WTC11 (cell line): ENCODE data around the gene RIOK1. TPM values are rescaled to one million over a fixed set of nuclear protein-coding genes. Genes with fewer than 3 reads are reported as not detected.

Source experiments
- ATAC-seq: fragments of 200-7000 bp; cut with Tn5 transposase; 2 replicates; pipeline ENCODE4 v1.10.0; 2021; ENCODE audit warnings: mild to moderate bottlenecking, moderate library complexity
- CTCF ChIA-PET: fragments of 300-600 bp; sonication (Branson Sonifier 250); formaldehyde crosslinking; loops from one replicate; lab custom pipeline; 2021; ENCODE audit warnings: antibody characterized with exemption; lab: Charles Lee
- POLR2A ChIA-PET: fragments of 350-600 bp; sonication (Branson Sonifier 250); formaldehyde crosslinking; loops from one replicate; lab custom pipeline; 2021; ENCODE audit warnings: antibody characterized with exemption; lab: Charles Lee
- DNase-seq: peaks from one replicate; pipeline ENCODE4 v3.0.0; 2021; ENCODE audit warnings: low spot score
- H3K27ac Mint-ChIP-seq: 2 replicates; pipeline ENCODE4 v1.8.0; 2021; ENCODE audit warnings: mixed read lengths
- H3K27me3 Mint-ChIP-seq: 2 replicates; pipeline ENCODE4 v1.8.0; 2021; ENCODE audit warnings: low read depth, mild to moderate bottlenecking, moderate library complexity, mixed read lengths
- H3K36me3 Mint-ChIP-seq: 2 replicates; pipeline ENCODE4 v1.8.0; 2021; ENCODE audit warnings: mixed read lengths
- H3K4me1 Mint-ChIP-seq: 2 replicates; pipeline ENCODE4 v1.8.0; 2022; ENCODE audit warnings: mixed read lengths
- H3K4me3 Mint-ChIP-seq: 2 replicates; pipeline ENCODE4 v1.8.0; 2021; ENCODE audit warnings: mild to moderate bottlenecking, moderate library complexity, mixed read lengths
- H3K9me3 Mint-ChIP-seq: 2 replicates; pipeline ENCODE4 v1.8.0; 2021; ENCODE audit warnings: mixed read lengths
- ETV6 ChIP-seq: sonication (generic); formaldehyde crosslinking; IDR thresholded peaks from 2 replicates; pipeline ENCODE4 v1.8.1; 2022; ENCODE audit warnings: mild to moderate bottlenecking, missing genetic modification reagents
- GABPB1 ChIP-seq: sonication (generic); formaldehyde crosslinking; IDR thresholded peaks from 2 replicates; pipeline ENCODE4 v1.8.1; 2023; ENCODE audit warnings: mild to moderate bottlenecking, missing genetic modification reagents
- HMGA2 ChIP-seq: fragments of 250-450 bp; sonication (Bioruptor Pico); IDR thresholded peaks from 2 replicates; pipeline ENCODE4 v1.4.0; 2021; ENCODE audit warnings: mild to moderate bottlenecking, moderate library complexity
- JAZF1 ChIP-seq: fragments of 250-450 bp; sonication (Bioruptor Pico); IDR thresholded peaks from 2 replicates; pipeline ENCODE4 v1.9.0; 2021; ENCODE audit warnings: moderate library complexity, mild to moderate bottlenecking, inconsistent platforms
- JUN ChIP-seq: sonication (generic); formaldehyde crosslinking; IDR thresholded peaks from 2 replicates; pipeline ENCODE4 v1.8.0; 2023; ENCODE audit warnings: mild to moderate bottlenecking, missing genetic modification reagents
- NFYB ChIP-seq: sonication (generic); formaldehyde crosslinking; conservative IDR thresholded peaks from 2 replicates; pipeline ENCODE4 v1.8.0; 2022; ENCODE audit warnings: low read depth, missing genetic modification reagents
- NR2C2 ChIP-seq: sonication (generic); formaldehyde crosslinking; IDR thresholded peaks from 2 replicates; pipeline ENCODE4 v1.8.0; 2022; ENCODE audit warnings: mild to moderate bottlenecking, missing genetic modification reagents
- RELA ChIP-seq: sonication (generic); formaldehyde crosslinking; IDR thresholded peaks from 2 replicates; pipeline ENCODE4 v1.8.1; 2022; ENCODE audit warnings: missing genetic modification reagents, mild to moderate bottlenecking, borderline replicate concordance
- RORB ChIP-seq: fragments of 250-450 bp; sonication (Bioruptor Pico); IDR thresholded peaks from 2 replicates; pipeline ENCODE4 v1.9.0; 2021; ENCODE audit warnings: mild to moderate bottlenecking
- SMAD4 ChIP-seq: sonication (generic); formaldehyde crosslinking; IDR thresholded peaks from 2 replicates; pipeline ENCODE4 v1.8.0; 2022; ENCODE audit warnings: mild to moderate bottlenecking, missing genetic modification reagents
- TEAD4 ChIP-seq: sonication (generic); formaldehyde crosslinking; IDR thresholded peaks from 2 replicates; pipeline ENCODE4 v1.8.0; 2022; ENCODE audit warnings: mild to moderate bottlenecking, missing genetic modification reagents
- ZBTB21 ChIP-seq: sonication (generic); formaldehyde crosslinking; IDR thresholded peaks from 2 replicates; pipeline ENCODE4 v1.8.1; 2023; ENCODE audit warnings: mild to moderate bottlenecking, missing genetic modification reagents, borderline replicate concordance
- ZNF416 ChIP-seq: fragments of 250-450 bp; sonication (Bioruptor Pico); IDR thresholded peaks from 2 replicates; pipeline ENCODE4 v1.9.0; 2021; ENCODE audit warnings: mild to moderate bottlenecking, inconsistent platforms
- ZNF423 ChIP-seq: fragments of 250-450 bp; sonication (Bioruptor Pico); IDR thresholded peaks from 2 replicates; pipeline ENCODE4 v2.1.2; 2022; ENCODE audit warnings: mild to moderate bottlenecking, moderate library complexity
- ZNF671 ChIP-seq: fragments of 250-450 bp; sonication (Bioruptor Pico); IDR thresholded peaks from 2 replicates; pipeline ENCODE4 v1.8.0; 2021; ENCODE audit warnings: mild to moderate bottlenecking
- total RNA-seq: library from RNA; stranded (reverse); gene quantifications from 3 replicates; pipeline ENCODE4 v1.2.3, GENCODE V29; 2021
- TF ChIP-seq, protein P1 (sequence below): fragments of 200-600 bp; IDR thresholded peaks from 2 replicates; pipeline ENCODE4 v1.8.0; 2022; ENCODE audit warnings: antibody characterized with exemption
- TF ChIP-seq, protein P2 (sequence below): sonication (generic); formaldehyde crosslinking; IDR thresholded peaks from 2 replicates; pipeline ENCODE4 v1.8.1; 2023; ENCODE audit warnings: mild to moderate bottlenecking, moderate library complexity, missing genetic modification reagents
- TF ChIP-seq, protein P3 (sequence below): sonication (generic); formaldehyde crosslinking; IDR thresholded peaks from 2 replicates; pipeline ENCODE4 v1.8.0; 2023; ENCODE audit warnings: mild to moderate bottlenecking, missing genetic modification reagents
- TF ChIP-seq, protein P4 (sequence below): sonication (generic); formaldehyde crosslinking; IDR thresholded peaks from 2 replicates; pipeline ENCODE4 v1.8.1; 2023; ENCODE audit warnings: mild to moderate bottlenecking, missing genetic modification reagents, moderate library complexity
- TF ChIP-seq, protein P5 (sequence below): sonication (generic); formaldehyde crosslinking; IDR thresholded peaks from 2 replicates; pipeline ENCODE4 v1.8.1; 2023; ENCODE audit warnings: mild to moderate bottlenecking, missing genetic modification reagents, borderline replicate concordance
- TF ChIP-seq, protein P6 (sequence below): sonication (generic); formaldehyde crosslinking; IDR thresholded peaks from 2 replicates; pipeline ENCODE4 v1.8.0; 2023; ENCODE audit warnings: missing genetic modification reagents
- TF ChIP-seq, protein P7 (sequence below): sonication (generic); formaldehyde crosslinking; IDR thresholded peaks from 2 replicates; pipeline ENCODE4 v1.8.1; 2022; ENCODE audit warnings: low read depth, missing genetic modification reagents, borderline replicate concordance

Gene RIOK1
- total RNA-seq, 1 experiment from 2014 or later: 25.6 TPM

DNA sequence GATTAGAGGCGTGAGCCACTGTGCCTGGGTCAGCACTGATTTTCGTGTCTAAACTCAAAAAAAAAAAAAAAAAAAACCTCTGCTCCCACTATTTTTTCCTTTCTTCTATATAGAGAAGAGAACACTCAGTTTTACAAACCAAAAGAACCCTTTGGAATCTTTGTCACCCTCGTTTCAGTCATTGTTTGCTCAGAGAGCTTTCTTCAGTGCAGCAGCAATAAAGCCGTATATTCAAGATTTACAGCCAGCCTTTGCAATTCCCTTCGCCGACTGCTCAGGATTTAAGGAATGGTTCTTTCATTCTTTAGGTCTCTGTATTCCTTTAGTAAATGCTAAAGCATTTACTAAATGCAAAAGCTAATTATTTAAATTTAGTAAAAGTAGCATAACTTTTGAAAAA, 20.1 kb downstream of the RIOK1 start:
- Mint-ChIP-seq H3K27ac (no peak overlapping the region), H3K4me1 (no peaks in the 10 kb centered on the region; the same call in 1 of the 2 replicates), H3K36me3 (peaks cover 58% of the 10 kb centered on the region), H3K9me3 (no peaks in the 10 kb centered on the region), H3K27me3 (no peaks in the 10 kb centered on the region), H3K4me3 (no peak overlapping the region)
- no peak for TF ChIP-seq ZNF416
- TF ChIP-seq, protein P1, sequence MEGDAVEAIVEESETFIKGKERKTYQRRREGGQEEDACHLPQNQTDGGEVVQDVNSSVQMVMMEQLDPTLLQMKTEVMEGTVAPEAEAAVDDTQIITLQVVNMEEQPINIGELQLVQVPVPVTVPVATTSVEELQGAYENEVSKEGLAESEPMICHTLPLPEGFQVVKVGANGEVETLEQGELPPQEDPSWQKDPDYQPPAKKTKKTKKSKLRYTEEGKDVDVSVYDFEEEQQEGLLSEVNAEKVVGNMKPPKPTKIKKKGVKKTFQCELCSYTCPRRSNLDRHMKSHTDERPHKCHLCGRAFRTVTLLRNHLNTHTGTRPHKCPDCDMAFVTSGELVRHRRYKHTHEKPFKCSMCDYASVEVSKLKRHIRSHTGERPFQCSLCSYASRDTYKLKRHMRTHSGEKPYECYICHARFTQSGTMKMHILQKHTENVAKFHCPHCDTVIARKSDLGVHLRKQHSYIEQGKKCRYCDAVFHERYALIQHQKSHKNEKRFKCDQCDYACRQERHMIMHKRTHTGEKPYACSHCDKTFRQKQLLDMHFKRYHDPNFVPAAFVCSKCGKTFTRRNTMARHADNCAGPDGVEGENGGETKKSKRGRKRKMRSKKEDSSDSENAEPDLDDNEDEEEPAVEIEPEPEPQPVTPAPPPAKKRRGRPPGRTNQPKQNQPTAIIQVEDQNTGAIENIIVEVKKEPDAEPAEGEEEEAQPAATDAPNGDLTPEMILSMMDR: no peak
- no peak for TF ChIP-seq ZNF423
- TF ChIP-seq, protein P2, sequence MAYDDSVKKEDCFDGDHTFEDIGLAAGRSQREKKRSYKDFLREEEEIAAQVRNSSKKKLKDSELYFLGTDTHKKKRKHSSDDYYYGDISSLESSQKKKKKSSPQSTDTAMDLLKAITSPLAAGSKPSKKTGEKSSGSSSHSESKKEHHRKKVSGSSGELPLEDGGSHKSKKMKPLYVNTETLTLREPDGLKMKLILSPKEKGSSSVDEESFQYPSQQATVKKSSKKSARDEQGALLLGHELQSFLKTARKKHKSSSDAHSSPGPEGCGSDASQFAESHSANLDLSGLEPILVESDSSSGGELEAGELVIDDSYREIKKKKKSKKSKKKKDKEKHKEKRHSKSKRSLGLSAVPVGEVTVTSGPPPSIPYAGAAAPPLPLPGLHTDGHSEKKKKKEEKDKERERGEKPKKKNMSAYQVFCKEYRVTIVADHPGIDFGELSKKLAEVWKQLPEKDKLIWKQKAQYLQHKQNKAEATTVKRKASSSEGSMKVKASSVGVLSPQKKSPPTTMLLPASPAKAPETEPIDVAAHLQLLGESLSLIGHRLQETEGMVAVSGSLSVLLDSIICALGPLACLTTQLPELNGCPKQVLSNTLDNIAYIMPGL (CRISPR knock-in tag): no peak
- TF ChIP-seq ZBTB21 (CRISPR knock-in tag): no peak
- TF ChIP-seq NFYB (CRISPR knock-in tag): no peak
- TF ChIP-seq, protein P3, sequence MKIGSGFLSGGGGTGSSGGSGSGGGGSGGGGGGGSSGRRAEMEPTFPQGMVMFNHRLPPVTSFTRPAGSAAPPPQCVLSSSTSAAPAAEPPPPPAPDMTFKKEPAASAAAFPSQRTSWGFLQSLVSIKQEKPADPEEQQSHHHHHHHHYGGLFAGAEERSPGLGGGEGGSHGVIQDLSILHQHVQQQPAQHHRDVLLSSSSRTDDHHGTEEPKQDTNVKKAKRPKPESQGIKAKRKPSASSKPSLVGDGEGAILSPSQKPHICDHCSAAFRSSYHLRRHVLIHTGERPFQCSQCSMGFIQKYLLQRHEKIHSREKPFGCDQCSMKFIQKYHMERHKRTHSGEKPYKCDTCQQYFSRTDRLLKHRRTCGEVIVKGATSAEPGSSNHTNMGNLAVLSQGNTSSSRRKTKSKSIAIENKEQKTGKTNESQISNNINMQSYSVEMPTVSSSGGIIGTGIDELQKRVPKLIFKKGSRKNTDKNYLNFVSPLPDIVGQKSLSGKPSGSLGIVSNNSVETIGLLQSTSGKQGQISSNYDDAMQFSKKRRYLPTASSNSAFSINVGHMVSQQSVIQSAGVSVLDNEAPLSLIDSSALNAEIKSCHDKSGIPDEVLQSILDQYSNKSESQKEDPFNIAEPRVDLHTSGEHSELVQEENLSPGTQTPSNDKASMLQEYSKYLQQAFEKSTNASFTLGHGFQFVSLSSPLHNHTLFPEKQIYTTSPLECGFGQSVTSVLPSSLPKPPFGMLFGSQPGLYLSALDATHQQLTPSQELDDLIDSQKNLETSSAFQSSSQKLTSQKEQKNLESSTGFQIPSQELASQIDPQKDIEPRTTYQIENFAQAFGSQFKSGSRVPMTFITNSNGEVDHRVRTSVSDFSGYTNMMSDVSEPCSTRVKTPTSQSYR (CRISPR knock-in tag): no peak
- TF ChIP-seq, protein P4, sequence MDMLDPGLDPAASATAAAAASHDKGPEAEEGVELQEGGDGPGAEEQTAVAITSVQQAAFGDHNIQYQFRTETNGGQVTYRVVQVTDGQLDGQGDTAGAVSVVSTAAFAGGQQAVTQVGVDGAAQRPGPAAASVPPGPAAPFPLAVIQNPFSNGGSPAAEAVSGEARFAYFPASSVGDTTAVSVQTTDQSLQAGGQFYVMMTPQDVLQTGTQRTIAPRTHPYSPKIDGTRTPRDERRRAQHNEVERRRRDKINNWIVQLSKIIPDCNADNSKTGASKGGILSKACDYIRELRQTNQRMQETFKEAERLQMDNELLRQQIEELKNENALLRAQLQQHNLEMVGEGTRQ (CRISPR knock-in tag): no peak
- no peak for TF ChIP-seq RELA (CRISPR knock-in tag)
- no peak for TF ChIP-seq HMGA2
- TF ChIP-seq, protein P5, sequence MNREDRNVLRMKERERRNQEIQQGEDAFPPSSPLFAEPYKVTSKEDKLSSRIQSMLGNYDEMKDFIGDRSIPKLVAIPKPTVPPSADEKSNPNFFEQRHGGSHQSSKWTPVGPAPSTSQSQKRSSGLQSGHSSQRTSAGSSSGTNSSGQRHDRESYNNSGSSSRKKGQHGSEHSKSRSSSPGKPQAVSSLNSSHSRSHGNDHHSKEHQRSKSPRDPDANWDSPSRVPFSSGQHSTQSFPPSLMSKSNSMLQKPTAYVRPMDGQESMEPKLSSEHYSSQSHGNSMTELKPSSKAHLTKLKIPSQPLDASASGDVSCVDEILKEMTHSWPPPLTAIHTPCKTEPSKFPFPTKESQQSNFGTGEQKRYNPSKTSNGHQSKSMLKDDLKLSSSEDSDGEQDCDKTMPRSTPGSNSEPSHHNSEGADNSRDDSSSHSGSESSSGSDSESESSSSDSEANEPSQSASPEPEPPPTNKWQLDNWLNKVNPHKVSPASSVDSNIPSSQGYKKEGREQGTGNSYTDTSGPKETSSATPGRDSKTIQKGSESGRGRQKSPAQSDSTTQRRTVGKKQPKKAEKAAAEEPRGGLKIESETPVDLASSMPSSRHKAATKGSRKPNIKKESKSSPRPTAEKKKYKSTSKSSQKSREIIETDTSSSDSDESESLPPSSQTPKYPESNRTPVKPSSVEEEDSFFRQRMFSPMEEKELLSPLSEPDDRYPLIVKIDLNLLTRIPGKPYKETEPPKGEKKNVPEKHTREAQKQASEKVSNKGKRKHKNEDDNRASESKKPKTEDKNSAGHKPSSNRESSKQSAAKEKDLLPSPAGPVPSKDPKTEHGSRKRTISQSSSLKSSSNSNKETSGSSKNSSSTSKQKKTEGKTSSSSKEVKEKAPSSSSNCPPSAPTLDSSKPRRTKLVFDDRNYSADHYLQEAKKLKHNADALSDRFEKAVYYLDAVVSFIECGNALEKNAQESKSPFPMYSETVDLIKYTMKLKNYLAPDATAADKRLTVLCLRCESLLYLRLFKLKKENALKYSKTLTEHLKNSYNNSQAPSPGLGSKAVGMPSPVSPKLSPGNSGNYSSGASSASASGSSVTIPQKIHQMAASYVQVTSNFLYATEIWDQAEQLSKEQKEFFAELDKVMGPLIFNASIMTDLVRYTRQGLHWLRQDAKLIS (CRISPR knock-in tag): no peak
- TF ChIP-seq ETV6 (CRISPR knock-in tag): no peak
- TF ChIP-seq TEAD4 (CRISPR knock-in tag): no peak
- TF ChIP-seq SMAD4 (CRISPR knock-in tag): no peak
- CTCF ChIA-PET: no interaction called here
- ATAC-seq (no peak), DNase-seq (no peak)
- POLR2A ChIA-PET: no interaction called here

DNA sequence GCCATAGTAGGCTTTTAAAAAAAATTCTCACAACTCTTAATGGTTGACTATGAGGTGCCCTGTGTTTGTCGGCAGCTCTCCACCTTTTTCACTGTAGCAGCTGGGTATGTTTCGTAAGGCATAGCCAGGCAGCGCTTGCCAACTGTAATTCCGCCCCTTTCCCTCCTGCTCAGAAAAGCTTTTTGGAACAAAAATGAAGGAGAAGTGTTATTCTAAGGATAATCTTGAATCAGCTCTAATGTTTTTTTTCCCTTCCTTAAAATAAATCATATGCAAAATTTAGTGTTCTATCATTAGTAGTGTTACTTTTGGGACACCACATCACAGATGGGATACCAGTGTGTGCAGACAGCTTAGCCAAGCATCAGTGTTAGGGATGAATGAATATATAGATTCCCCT, 21.2 kb downstream of the RIOK1 start:
- H3K4me1 Mint-ChIP-seq: no peaks in the 10 kb centered on the region; the same call in 1 of the 2 replicates
- DNase-seq (no peak), ATAC-seq (no peak)
- H3K27me3 Mint-ChIP-seq: no peaks in the 10 kb centered on the region
- POLR2A ChIA-PET: no interaction called here
- no peak overlapping the region for H3K4me3 Mint-ChIP-seq
- H3K36me3 Mint-ChIP-seq: peaks cover 58% of the 10 kb centered on the region
- H3K9me3 Mint-ChIP-seq: no peaks in the 10 kb centered on the region
- no peak overlapping the region for H3K27ac Mint-ChIP-seq
- CTCF ChIA-PET: no interaction called here
- no peak for TF ChIP-seq JAZF1 (CRISPR knock-in tag)
- TF ChIP-seq ZNF671 (CRISPR knock-in tag): no peak
- TF ChIP-seq, protein P6, sequence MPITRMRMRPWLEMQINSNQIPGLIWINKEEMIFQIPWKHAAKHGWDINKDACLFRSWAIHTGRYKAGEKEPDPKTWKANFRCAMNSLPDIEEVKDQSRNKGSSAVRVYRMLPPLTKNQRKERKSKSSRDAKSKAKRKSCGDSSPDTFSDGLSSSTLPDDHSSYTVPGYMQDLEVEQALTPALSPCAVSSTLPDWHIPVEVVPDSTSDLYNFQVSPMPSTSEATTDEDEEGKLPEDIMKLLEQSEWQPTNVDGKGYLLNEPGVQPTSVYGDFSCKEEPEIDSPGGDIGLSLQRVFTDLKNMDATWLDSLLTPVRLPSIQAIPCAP (CRISPR knock-in tag): no peak
- TF ChIP-seq RORB (CRISPR knock-in tag): no peak
- TF ChIP-seq GABPB1: no peak
- no peak for TF ChIP-seq JUN (CRISPR knock-in tag)
- TF ChIP-seq NR2C2: no peak
- TF ChIP-seq, protein P2 (CRISPR knock-in tag): no peak
- TF ChIP-seq, protein P7, sequence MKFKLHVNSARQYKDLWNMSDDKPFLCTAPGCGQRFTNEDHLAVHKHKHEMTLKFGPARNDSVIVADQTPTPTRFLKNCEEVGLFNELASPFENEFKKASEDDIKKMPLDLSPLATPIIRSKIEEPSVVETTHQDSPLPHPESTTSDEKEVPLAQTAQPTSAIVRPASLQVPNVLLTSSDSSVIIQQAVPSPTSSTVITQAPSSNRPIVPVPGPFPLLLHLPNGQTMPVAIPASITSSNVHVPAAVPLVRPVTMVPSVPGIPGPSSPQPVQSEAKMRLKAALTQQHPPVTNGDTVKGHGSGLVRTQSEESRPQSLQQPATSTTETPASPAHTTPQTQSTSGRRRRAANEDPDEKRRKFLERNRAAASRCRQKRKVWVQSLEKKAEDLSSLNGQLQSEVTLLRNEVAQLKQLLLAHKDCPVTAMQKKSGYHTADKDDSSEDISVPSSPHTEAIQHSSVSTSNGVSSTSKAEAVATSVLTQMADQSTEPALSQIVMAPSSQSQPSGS (CRISPR knock-in tag): no peak
